ENCODE measurements around the gene DMRTC2.

DMRTC2 gene

DNA sequence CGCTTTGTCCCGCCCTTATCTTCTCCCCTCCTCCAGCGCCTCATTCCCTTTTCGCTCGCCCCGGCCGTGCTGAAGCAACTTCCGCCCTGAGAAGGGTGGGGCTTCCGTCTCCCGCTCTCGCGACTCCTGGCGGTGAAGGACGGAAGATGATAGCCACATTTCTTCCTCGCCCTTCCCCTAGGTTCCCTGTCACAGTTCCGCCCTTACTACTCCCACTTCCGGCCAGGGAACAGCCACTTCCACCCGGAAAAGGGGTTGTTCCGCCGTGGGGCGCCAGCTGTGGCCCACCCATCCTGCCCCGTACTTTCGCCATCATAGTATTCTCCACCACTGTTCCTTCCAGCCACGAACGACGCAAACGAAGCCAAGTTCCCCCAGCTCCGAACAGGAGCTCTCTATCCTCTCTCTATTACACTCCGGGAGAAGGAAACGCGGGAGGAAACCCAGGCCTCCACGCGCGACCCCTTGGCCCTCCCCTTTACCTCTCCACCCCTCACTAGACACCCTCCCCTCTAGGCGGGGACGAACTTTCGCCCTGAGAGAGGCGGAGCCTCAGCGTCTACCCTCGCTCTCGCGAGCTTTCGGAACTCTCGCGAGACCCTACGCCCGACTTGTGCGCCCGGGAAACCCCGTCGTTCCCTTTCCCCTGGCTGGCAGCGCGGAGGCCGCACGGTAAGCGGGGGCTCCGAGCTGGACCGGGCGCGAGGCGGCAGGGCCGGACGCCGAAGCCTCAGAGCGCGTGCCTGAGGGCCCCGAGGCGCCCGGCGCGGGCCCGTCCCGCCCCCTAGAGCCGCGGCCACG, 15.0 kb downstream of the DMRTC2 start, which contains the start of gene RPS19 (continued):
- TF ChIP-seq ZNF747 (tag by site-specific recombination; IDR thresholded peaks at IDR 0.05) (no peak), ZNF302 (tag by site-specific recombination; IDR thresholded peaks at IDR 0.05; ENCODE audit: low read depth) (no peak), ZBTB1 (tag by site-specific recombination; IDR thresholded peaks at IDR 0.05) (no peak), ZNF514 (tag by site-specific recombination; IDR thresholded peaks at IDR 0.05) (no peak), ZNF785 (tag by site-specific recombination; IDR thresholded peaks at IDR 0.05) (peak; percentile 100), ZNF558 (tag by site-specific recombination; IDR thresholded peaks at IDR 0.05) (no peak), ZNF239 (tag by site-specific recombination; IDR thresholded peaks at IDR 0.05) (peak; percentile 74; the same call in 1 of the 2 replicates), HOXD13 (CRISPR knock-in tag; IDR thresholded peaks at IDR 0.05; ENCODE audit: borderline replicate concordance) (no peak), ZNF76 (tag by site-specific recombination; IDR thresholded peaks at IDR 0.05; ENCODE audit: borderline replicate concordance, low read depth) (peak; percentile 90), ZNF426 (tag by site-specific recombination; IDR thresholded peaks at IDR 0.05) (no peak), ZNF138 (tag by site-specific recombination; IDR thresholded peaks at IDR 0.05; ENCODE audit: borderline replicate concordance) (no peak), ZNF623 (tag by site-specific recombination; IDR thresholded peaks at IDR 0.05) (peak; percentile 37; the same call in 1 of the 2 replicates), ZNF600 (tag by site-specific recombination; IDR thresholded peaks at IDR 0.05) (peak; percentile 81), OVOL3 (tag by site-specific recombination; IDR thresholded peaks at IDR 0.05) (0 out of 2 replicates have a peak, but pooled peaks have one; percentile 31), ZNF214 (tag by site-specific recombination; IDR thresholded peaks at IDR 0.05; ENCODE audit: borderline replicate concordance) (no peak)
- TF ChIP-seq, protein P1, sequence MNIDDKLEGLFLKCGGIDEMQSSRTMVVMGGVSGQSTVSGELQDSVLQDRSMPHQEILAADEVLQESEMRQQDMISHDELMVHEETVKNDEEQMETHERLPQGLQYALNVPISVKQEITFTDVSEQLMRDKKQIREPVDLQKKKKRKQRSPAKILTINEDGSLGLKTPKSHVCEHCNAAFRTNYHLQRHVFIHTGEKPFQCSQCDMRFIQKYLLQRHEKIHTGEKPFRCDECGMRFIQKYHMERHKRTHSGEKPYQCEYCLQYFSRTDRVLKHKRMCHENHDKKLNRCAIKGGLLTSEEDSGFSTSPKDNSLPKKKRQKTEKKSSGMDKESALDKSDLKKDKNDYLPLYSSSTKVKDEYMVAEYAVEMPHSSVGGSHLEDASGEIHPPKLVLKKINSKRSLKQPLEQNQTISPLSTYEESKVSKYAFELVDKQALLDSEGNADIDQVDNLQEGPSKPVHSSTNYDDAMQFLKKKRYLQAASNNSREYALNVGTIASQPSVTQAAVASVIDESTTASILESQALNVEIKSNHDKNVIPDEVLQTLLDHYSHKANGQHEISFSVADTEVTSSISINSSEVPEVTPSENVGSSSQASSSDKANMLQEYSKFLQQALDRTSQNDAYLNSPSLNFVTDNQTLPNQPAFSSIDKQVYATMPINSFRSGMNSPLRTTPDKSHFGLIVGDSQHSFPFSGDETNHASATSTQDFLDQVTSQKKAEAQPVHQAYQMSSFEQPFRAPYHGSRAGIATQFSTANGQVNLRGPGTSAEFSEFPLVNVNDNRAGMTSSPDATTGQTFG (tag by site-specific recombination; IDR thresholded peaks at IDR 0.05; ENCODE audit: borderline replicate concordance), result no peak
- TF ChIP-seq, protein P2, sequence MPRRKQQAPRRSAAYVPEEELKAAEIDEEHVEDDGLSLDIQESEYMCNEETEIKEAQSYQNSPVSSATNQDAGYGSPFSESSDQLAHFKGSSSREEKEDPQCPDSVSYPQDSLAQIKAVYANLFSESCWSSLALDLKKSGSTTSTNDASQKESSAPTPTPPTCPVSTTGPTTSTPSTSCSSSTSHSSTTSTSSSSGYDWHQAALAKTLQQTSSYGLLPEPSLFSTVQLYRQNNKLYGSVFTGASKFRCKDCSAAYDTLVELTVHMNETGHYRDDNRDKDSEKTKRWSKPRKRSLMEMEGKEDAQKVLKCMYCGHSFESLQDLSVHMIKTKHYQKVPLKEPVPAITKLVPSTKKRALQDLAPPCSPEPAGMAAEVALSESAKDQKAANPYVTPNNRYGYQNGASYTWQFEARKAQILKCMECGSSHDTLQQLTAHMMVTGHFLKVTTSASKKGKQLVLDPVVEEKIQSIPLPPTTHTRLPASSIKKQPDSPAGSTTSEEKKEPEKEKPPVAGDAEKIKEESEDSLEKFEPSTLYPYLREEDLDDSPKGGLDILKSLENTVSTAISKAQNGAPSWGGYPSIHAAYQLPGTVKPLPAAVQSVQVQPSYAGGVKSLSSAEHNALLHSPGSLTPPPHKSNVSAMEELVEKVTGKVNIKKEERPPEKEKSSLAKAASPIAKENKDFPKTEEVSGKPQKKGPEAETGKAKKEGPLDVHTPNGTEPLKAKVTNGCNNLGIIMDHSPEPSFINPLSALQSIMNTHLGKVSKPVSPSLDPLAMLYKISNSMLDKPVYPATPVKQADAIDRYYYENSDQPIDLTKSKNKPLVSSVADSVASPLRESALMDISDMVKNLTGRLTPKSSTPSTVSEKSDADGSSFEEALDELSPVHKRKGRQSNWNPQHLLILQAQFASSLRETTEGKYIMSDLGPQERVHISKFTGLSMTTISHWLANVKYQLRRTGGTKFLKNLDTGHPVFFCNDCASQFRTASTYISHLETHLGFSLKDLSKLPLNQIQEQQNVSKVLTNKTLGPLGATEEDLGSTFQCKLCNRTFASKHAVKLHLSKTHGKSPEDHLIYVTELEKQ (tag by site-specific recombination; IDR thresholded peaks at IDR 0.05; ENCODE audit: borderline replicate concordance), result no peak
- TF ChIP-seq, protein P3, sequence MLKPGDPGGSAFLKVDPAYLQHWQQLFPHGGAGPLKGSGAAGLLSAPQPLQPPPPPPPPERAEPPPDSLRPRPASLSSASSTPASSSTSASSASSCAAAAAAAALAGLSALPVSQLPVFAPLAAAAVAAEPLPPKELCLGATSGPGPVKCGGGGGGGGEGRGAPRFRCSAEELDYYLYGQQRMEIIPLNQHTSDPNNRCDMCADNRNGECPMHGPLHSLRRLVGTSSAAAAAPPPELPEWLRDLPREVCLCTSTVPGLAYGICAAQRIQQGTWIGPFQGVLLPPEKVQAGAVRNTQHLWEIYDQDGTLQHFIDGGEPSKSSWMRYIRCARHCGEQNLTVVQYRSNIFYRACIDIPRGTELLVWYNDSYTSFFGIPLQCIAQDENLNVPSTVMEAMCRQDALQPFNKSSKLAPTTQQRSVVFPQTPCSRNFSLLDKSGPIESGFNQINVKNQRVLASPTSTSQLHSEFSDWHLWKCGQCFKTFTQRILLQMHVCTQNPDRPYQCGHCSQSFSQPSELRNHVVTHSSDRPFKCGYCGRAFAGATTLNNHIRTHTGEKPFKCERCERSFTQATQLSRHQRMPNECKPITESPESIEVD (tag by site-specific recombination; IDR thresholded peaks at IDR 0.05), result no peak
- TF ChIP-seq, protein P4, sequence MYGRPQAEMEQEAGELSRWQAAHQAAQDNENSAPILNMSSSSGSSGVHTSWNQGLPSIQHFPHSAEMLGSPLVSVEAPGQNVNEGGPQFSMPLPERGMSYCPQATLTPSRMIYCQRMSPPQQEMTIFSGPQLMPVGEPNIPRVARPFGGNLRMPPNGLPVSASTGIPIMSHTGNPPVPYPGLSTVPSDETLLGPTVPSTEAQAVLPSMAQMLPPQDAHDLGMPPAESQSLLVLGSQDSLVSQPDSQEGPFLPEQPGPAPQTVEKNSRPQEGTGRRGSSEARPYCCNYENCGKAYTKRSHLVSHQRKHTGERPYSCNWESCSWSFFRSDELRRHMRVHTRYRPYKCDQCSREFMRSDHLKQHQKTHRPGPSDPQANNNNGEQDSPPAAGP (tag by site-specific recombination; IDR thresholded peaks at IDR 0.05), result peak; percentile 96
- TF ChIP-seq, protein P5, sequence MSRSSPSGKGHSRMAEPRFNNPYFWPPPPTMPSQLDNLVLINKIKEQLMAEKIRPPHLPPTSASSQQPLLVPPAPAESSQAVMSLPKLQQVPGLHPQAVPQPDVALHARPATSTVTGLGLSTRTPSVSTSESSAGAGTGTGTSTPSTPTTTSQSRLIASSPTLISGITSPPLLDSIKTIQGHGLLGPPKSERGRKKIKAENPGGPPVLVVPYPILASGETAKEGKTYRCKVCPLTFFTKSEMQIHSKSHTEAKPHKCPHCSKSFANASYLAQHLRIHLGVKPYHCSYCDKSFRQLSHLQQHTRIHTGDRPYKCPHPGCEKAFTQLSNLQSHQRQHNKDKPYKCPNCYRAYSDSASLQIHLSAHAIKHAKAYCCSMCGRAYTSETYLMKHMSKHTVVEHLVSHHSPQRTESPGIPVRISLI (tag by site-specific recombination; IDR thresholded peaks at IDR 0.05), result 0 out of 2 replicates have a peak, but pooled peaks have one; percentile 6
- TF ChIP-seq, protein P6, sequence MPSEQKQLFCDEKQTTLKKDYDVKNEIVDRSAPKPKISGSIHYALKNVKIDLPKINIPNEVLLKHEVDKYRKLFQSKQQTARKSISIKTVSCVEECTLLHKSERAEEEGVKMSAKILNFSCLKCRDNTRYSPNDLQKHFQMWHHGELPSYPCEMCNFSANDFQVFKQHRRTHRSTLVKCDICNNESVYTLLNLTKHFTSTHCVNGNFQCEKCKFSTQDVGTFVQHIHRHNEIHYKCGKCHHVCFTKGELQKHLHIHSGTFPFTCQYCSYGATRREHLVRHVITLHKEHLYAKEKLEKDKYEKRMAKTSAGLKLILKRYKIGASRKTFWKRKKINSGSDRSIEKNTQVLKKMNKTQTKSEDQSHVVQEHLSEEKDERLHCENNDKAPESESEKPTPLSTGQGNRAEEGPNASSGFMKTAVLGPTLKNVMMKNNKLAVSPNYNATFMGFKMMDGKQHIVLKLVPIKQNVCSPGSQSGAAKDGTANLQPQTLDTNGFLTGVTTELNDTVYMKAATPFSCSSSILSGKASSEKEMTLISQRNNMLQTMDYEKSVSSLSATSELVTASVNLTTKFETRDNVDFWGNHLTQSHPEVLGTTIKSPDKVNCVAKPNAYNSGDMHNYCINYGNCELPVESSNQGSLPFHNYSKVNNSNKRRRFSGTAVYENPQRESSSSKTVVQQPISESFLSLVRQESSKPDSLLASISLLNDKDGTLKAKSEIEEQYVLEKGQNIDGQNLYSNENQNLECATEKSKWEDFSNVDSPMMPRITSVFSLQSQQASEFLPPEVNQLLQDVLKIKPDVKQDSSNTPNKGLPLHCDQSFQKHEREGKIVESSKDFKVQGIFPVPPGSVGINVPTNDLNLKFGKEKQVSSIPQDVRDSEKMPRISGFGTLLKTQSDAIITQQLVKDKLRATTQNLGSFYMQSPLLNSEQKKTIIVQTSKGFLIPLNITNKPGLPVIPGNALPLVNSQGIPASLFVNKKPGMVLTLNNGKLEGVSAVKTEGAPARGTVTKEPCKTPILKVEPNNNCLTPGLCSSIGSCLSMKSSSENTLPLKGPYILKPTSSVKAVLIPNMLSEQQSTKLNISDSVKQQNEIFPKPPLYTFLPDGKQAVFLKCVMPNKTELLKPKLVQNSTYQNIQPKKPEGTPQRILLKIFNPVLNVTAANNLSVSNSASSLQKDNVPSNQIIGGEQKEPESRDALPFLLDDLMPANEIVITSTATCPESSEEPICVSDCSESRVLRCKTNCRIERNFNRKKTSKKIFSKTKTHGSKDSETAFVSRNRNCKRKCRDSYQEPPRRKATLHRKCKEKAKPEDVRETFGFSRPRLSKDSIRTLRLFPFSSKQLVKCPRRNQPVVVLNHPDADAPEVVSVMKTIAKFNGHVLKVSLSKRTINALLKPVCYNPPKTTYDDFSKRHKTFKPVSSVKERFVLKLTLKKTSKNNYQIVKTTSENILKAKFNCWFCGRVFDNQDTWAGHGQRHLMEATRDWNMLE (tag by site-specific recombination; conservative IDR thresholded peaks at IDR 0.05; ENCODE audit: low read depth), result peak; percentile 98
- TF ChIP-seq, protein P7, sequence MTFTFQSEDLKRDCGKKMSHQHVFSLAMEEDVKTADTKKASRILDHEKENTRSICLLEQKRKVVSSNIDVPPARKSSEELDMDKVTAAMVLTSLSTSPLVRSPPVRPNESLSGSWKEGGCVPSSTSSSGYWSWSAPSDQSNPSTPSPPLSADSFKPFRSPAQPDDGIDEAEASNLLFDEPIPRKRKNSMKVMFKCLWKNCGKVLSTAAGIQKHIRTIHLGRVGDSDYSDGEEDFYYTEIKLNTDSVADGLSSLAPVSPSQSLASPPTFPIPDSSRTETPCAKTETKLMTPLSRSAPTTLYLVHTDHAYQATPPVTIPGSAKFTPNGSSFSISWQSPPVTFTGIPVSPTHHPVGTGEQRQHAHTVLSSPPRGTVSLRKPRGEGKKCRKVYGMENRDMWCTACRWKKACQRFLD (tag by site-specific recombination; IDR thresholded peaks at IDR 0.05), result no peak
